NCI-H510A treated with DMSO at 0.1 percent for 48 hours (cell line): ENCODE results near the gene ZNF668.
"Not testable (repeated sequence)": the region's sequence is repeated elsewhere in the genome, so short reads cannot be mapped to it uniquely, and the experiment has no call there.

ENCODE experiments used
- DNase-seq: peaks from one replicate; lab custom pipeline; 2025; lab: John Stamatoyannopoulos, UW

ZNF668 gene

GRCh38 chr16:31055613-31056012 is 18.4 kb downstream of the ZNF668 start:
- no peak for DNase-seq

- DNase-seq, result no peak
Observed at GRCh38 chr16:31052114-31052513, 21.9 kb downstream of the ZNF668 start.

GRCh38 chr16:31050280-31051030 is 23.6 kb downstream of the ZNF668 start:
- DNase-seq, result no peak

GRCh38 chr16:31043898-31044481 is 30.1 kb downstream of the ZNF668 start:
- DNase-seq, result no peak

GRCh38 chr16:31043352-31043751 is 30.7 kb downstream of the ZNF668 start:
- no peak for DNase-seq

DNA sequence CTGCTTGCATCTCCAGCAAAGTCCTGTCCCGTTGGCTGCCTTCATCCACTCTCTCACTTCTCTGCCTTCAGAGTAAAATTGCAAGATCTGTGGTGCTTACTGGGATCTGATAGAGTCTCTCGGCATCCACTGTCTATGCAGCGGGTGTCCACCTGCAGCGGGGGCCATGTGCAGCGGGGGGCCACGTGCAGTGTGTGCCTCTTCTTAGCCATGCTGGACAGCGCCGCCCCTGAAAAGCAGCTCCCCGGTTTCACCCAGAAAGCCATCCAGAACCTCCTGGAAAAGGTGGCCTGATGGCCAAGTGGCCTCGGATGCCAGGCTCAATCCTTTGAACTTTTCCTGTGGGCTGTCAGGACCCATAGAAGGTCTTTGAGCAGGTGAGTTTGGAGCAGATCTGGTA is 31.2 kb downstream of the ZNF668 start:
- no peak for DNase-seq

- DNase-seq, result no peak
Observed at GRCh38 chr16:31038993-31039392, 35.0 kb downstream of the ZNF668 start.

- DNase-seq, result no peak
Observed at GRCh38 chr16:31036691-31037090, 37.3 kb downstream of the ZNF668 start.

DNA sequence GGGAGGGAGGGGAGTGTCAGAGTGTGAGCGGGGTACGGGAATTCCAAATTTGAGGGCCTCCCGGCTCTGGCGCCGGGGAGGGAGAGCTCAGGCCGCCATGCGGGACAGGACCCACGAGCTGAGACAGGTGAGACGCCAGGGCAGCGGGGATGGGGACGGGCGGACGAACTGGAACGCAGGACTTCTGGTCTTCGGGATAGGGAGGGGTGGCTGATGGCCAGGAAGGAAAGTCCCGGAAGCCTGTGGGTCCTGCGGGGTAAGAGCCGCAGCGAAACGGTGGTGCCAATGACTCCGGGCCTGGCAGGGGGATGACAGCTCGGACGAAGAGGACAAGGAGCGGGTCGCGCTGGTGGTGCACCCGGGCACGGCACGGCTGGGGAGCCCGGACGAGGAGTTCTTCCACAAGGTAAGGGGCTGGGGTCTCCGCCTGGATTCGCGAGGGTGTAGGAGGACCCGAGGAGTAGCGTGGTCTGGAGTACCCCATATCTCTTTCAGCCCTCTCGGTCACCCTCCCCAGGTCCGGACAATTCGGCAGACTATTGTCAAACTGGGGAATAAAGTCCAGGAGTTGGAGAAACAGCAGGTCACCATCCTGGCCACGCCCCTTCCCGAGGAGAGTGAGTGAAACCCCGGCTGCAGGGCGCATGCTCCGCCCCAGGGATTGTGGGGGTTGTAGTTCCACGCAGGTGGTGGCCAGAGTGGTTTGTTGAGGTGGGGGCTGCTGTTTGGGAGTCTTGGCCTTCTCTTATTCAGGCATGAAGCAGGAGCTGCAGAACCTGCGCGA is 40.1 kb downstream of the ZNF668 start:
- peak; percentile 85 for DNase-seq

GRCh38 chr16:31032736-31033708 is 41.0 kb downstream of the ZNF668 start, which contains the start of gene STX4:
Gene STX4, plus strand, starts transcription at chr16:31033558. Its CDS starts 248 bp downstream, at chr16:31033806.
- DNase-seq, result peak; percentile 97

DNA sequence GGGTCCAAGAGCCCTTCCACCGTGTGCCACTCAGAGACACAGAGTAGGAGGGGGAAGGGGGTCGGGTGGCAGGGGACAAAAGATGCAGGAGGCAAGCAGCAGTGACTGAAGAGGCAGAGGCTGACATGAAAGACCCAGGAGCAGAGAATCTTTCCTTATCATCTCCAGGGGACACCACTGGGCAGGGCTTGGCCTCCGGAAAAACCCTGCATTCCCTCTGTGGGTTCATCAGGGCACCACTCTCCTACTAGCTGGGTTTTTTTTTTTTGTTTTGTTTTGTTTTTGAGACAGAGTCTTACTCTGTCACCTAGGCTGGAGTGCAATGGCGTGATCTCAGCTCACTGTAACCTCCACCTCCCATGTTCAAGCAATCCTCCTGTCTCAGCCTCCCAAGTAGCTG is 42.8 kb downstream of the ZNF668 start:
- DNase-seq, result no peak

DNA sequence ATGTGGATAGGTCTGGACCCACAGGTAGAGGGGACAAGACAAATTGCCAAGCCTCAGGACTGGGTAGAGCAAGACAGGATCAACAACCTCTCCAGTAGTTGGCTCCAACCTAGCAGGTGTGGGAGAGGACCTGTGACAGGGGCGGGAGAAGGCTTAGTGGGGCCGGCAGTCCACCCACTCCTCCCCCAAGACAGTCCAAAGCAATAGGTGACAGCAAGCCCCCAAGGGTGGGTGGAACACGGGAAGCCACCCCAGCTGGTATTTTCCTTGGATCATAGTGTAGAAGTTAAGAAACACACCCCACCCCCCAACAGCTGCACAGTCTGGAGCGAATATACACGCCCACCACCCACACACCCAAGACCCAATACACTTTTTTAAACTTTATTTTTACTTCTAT is 44.8 kb downstream of the ZNF668 start:
- DNase-seq, result no peak

- DNase-seq, result no peak
Observed at GRCh38 chr16:31025339-31025738, 48.7 kb downstream of the ZNF668 start.

DNA sequence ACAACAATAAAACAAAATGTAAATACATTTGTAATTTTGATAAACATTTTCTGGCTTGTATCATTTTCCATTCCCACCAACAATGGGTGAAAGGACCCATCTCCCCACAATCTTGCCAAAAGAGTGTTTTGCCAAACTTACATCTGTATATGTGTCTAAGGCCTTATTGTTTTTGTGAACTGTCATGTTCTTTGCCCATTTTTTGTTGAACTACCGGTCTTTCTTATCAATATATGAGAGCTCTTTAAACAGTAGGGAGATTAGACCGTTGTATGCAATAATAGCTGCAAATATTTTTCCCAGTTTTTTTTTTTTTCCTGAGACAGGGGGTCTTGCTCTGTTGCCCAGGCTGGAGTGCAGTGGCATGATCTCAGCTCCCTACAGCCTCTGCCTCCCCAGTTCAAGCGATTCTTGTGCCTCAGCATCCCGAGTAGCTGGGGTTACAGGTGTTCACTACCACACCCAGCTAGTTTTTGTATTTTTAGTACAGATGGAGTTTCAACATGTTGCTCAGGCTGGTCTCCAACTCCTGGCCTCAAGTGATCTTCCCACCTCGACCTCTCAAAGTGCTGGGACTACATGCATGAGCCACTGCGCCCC is 50.3 kb downstream of the ZNF668 start:
- DNase-seq, result no peak

DNA sequence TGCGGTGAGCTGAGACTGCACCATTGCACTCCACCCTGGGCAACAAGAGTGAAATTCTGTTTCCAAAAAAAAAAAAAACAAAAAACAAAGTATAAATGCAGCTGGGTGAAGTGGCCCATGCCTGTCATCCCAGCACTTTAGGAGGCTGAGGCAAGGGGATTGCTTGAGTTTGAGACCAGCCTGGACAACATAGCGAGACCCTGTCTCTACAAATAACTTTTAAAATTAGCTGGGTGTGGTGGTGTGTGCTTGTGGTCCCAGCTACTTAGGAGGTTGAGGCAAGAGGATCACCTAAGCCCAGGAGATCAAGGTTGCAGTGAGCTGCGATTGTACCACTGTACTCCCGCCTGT is 50.8 kb downstream of the ZNF668 start:
- DNase-seq, result no peak

GRCh38 chr16:31022544-31023251 is 51.3 kb downstream of the ZNF668 start:
- DNase-seq, result no peak

DNA sequence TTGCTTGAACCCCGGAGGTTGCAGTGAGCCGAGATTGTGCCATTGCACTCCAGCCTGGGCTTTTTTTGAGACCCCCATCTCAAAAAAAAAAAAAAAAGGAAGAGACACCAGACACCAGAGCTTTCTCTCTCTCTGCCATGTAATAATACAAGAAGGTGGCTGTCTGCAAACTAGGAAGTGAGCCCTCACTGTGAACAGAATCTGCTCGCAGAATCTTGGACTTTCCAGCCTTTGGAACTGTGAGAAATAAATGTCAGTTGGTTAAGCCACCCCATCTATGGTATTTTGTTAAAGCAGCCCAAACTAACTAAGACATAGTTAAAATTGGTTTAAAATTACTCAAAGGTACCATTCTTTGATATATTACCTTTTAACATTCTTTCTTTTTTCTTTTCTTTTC is 53.5 kb downstream of the ZNF668 start:
- no peak for DNase-seq

GRCh38 chr16:31017756-31018155 is 56.3 kb downstream of the ZNF668 start:
- not testable (repeated sequence) for DNase-seq

- DNase-seq, result no peak
Observed at GRCh38 chr16:31016018-31016417, 58.0 kb downstream of the ZNF668 start.

DNA sequence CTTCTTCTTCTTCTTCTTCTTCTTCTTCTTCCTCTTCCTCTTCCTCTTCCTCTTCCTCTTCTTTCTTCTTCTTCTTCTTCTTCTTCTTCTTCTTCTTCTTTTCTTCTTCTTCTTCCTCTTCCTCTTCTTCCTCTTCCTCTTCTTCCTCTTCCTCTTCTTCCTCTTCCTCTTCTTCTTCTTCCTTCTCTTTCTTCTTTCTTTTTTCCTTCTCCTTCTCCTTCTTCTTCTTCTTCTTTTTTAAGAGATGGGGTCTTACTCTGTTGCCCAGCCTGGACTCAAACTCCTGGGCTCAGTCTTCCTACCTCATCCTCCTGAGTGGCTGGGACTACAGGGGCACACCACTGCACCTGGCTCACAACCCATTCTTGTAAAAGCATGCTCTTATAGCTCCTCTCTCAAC is 60.7 kb downstream of the ZNF668 start:
- not testable (repeated sequence) for DNase-seq

DNA sequence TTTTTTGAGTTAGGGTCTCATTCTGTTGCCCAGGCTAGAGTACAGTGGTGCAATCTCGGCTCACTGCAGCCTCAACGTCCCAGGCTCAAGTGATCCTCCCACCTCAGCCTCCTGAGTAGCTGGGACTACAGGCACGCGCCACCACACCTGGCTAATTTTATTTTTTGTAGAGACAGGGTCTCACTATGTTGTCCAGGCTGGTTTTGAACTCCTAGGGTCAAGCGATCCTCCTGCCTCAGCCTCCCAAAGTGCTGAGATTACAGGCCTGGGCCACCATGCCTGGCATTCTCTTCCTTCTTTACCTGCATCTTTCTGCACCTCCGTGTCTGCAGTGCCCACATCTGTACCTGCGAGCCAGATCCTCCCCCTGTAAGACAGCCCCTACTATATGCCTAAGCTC is 62.2 kb downstream of the ZNF668 start:
- DNase-seq, result not testable (repeated sequence)
